ENCODE results near the gene CHCHD10.

GRCh38 chr22:23754980-23755636 lies 12.7 kb downstream of the CHCHD10 start:
- TF ChIP-seq REST (IDR thresholded peaks at IDR 0.05; ENCODE audit: low read depth): no peak
- no peak for TF ChIP-seq MAX (IDR thresholded peaks at IDR 0.05)
- TF ChIP-seq EP300 (IDR thresholded peaks at IDR 0.05; ENCODE audit: borderline replicate concordance): no peak
- TF ChIP-seq YY1 (IDR thresholded peaks at IDR 0.05; ENCODE audit: low read depth): no peak
- no peak for TF ChIP-seq TAF1 (IDR thresholded peaks at IDR 0.05; ENCODE audit: low read depth)
- TF ChIP-seq CREB1 (IDR thresholded peaks at IDR 0.05; ENCODE audit: low read depth): no peak
- TF ChIP-seq EGR1 (IDR thresholded peaks at IDR 0.05): no peak
- no peak for TF ChIP-seq CEBPB (IDR thresholded peaks at IDR 0.05)
- no peak for TF ChIP-seq TEAD4 (IDR thresholded peaks at IDR 0.05)
- no peak for TF ChIP-seq RAD21 (IDR thresholded peaks at IDR 0.05; ENCODE audit: low read depth)
